SK-N-SH (cell line): ENCODE data around the gene EXOC6.

Source experiments
- CHD2 ChIP-seq: fragments of 150-350 bp; IDR thresholded peaks from 2 replicates; pipeline ENCODE4 v1.6.1; 2018; ENCODE audit warnings: low read length; ENCODE audit not compliant: partially characterized antibody
- CTCF ChIP-seq: fragments of 200-600 bp; sonication (generic); IDR thresholded peaks from 2 replicates; pipeline ENCODE4 v1.6.1; 2017; ENCODE audit warnings: antibody characterized with exemption, mild to moderate bottlenecking, moderate library complexity
- ELF1 ChIP-seq: IDR thresholded peaks from 2 replicates; pipeline ENCODE4 v1.4.0; 2012
- EP300 ChIP-seq, 2 experiments: IDR thresholded peaks; 2 replicates each; pipeline versions ENCODE4 v1.4.0 to v1.6.1; 2012; ENCODE audit warnings: borderline replicate concordance in 1 of 2, low read depth in 1 of 2, low read length in 1 of 2
- EZH2phosphoT487 ChIP-seq: fragments of 200-600 bp; sonication (generic); IDR thresholded peaks from 2 replicates; pipeline ENCODE4 v1.6.1; 2017; ENCODE audit warnings: low read depth, mixed run types, mild to moderate bottlenecking, antibody characterized with exemption, moderate library complexity, borderline replicate concordance
- NFIC ChIP-seq: IDR thresholded peaks from 2 replicates; pipeline ENCODE4 v1.4.0; 2012; ENCODE audit warnings: borderline replicate concordance
- RCOR1 ChIP-seq: fragments of 150-350 bp; IDR thresholded peaks from 2 replicates; pipeline ENCODE4 v1.6.1; 2017; ENCODE audit warnings: antibody characterized with exemption, low read length
- RXRA ChIP-seq: IDR thresholded peaks from 2 replicates; pipeline ENCODE4 v1.4.0; 2012; ENCODE audit warnings: low read depth, mild to moderate bottlenecking, borderline replicate concordance
- SMC3 ChIP-seq: IDR thresholded peaks from 2 replicates; pipeline ENCODE4 v1.6.1; 2012; ENCODE audit warnings: low read depth, low read length, improper control_type of control experiment
- TAF1 ChIP-seq: IDR thresholded peaks from 2 replicates; pipeline ENCODE4 v1.6.1; 2012; ENCODE audit warnings: low read depth, mild to moderate bottlenecking, low read length, moderate library complexity, borderline replicate concordance
- USF2 ChIP-seq: fragments of 150-350 bp; IDR thresholded peaks from 2 replicates; pipeline ENCODE4 v1.6.1; 2017; ENCODE audit warnings: antibody characterized with exemption, low read length, low read depth, borderline replicate concordance
- ZBTB33 ChIP-seq: IDR thresholded peaks from 2 replicates; pipeline ENCODE4 v1.4.0; 2012; ENCODE audit warnings: low read depth, borderline replicate concordance

GRCh38 chr10:92946491-92946890 lies 98.2 kb downstream of the EXOC6 start:
- TF ChIP-seq CTCF (no peak), USF2 (no peak), CHD2 (no peak), SMC3 (no peak), RCOR1 (no peak), NFIC (no peak), TAF1 (no peak), ZBTB33 (no peak), ELF1 (no peak), EP300 (IDR thresholded peaks at IDR 0.05; ENCODE audit: borderline replicate concordance in 1 of 2, low read depth in 1 of 2, low read length in 1 of 2) (no peak), EZH2phosphoT487 (no peak), RXRA (no peak)
